HepG2 (cell line): ENCODE data around the gene POLRMT. TPM values are rescaled to one million over a fixed set of nuclear protein-coding genes. Genes with fewer than 3 reads are reported as not detected.

Experiments
- HOXA7 ChIP-seq: sonication (generic); formaldehyde crosslinking; IDR thresholded peaks from 2 replicates; pipeline ENCODE4 v1.8.1; 2022; ENCODE audit warnings: mild to moderate bottlenecking, missing genetic modification reagents, moderate library complexity
- KLF16 ChIP-seq, 2 experiments: sonication (generic) in 1 of 2; formaldehyde crosslinking in 1 of 2; IDR thresholded peaks; 2 replicates each; pipeline versions ENCODE4 v1.6.1 to v1.8.0; 2016 to 2023; ENCODE audit warnings: missing genetic modification reagents in 2 of 2, missing compliant biosample characterization in 1 of 2
- NR2F6 ChIP-seq, 2 experiments: IDR thresholded peaks; 2 replicates each; pipeline ENCODE4 v1.6.1; 2016; ENCODE audit warnings: antibody characterized with exemption in 1 of 2, mild to moderate bottlenecking in 1 of 2
- SP2 ChIP-seq: sonication (generic); formaldehyde crosslinking; IDR thresholded peaks from 2 replicates; pipeline ENCODE4 v1.5.1; 2020; ENCODE audit warnings: mild to moderate bottlenecking, missing genetic modification reagents
- SRSF9 ChIP-seq: fragments of 200-400 bp; formaldehyde crosslinking; IDR thresholded peaks from 2 replicates; pipeline ENCODE4 v1.6.1; 2018; ENCODE audit warnings: borderline replicate concordance, mild to moderate bottlenecking, low read depth, low read length; ENCODE audit not compliant: insufficient read depth, poor library complexity, severe bottlenecking
- THAP9 ChIP-seq: sonication (generic); formaldehyde crosslinking; IDR thresholded peaks from 2 replicates; pipeline ENCODE4; 2020; ENCODE audit warnings: missing genetic modification reagents, mild to moderate bottlenecking, borderline replicate concordance
- TOE1 ChIP-seq: sonication (generic); formaldehyde crosslinking; IDR thresholded peaks from 2 replicates; pipeline ENCODE4 v1.4.0; 2020; ENCODE audit warnings: mild to moderate bottlenecking, missing genetic modification reagents
- ZNF124 ChIP-seq: sonication (generic); formaldehyde crosslinking; IDR thresholded peaks from 2 replicates; pipeline ENCODE4 v1.4.0; 2020; ENCODE audit warnings: missing genetic modification reagents
- ZNF142 ChIP-seq: sonication (generic); formaldehyde crosslinking; IDR thresholded peaks from 2 replicates; pipeline ENCODE4 v1.4.0; 2020; ENCODE audit warnings: missing genetic modification reagents
- ZNF224 ChIP-seq: sonication (generic); formaldehyde crosslinking; IDR thresholded peaks from 2 replicates; pipeline ENCODE4 v1.5.0; 2020; ENCODE audit warnings: mild to moderate bottlenecking, missing genetic modification reagents
- ZNF430 ChIP-seq: sonication (generic); formaldehyde crosslinking; IDR thresholded peaks from 2 replicates; pipeline ENCODE4 v1.9.0; 2021; ENCODE audit warnings: mild to moderate bottlenecking, missing genetic modification reagents
- ZNF710 ChIP-seq: sonication (generic); formaldehyde crosslinking; IDR thresholded peaks from 2 replicates; pipeline ENCODE4 v1.5.0; 2020; ENCODE audit warnings: mild to moderate bottlenecking, missing genetic modification reagents, borderline replicate concordance
- ZXDC ChIP-seq: sonication (generic); formaldehyde crosslinking; IDR thresholded peaks from 2 replicates; pipeline ENCODE4 v1.5.0; 2020; ENCODE audit warnings: mild to moderate bottlenecking, missing genetic modification reagents
- polyA plus RNA-seq, 8 experiments: library from polyadenylated mRNA; depleted of rRNA in 3 of 8; stranded (reverse) in 7 of 8; unstranded in 1 of 8; fragments of >200 nt; fragmentation: Illumina TruSeq in 4 of 8; extraction: Trizol in 4 of 8; gene quantifications; 2 replicates each; pipeline versions ENCODE4 v1.2.1 to v1.2.3, GENCODE V29; 2011 to 2016; ENCODE audit warnings: low read depth in 4 of 8, missing spikeins in 1 of 8, mixed read lengths in 1 of 8; ENCODE audit not compliant: insufficient read depth in 1 of 8
- total RNA-seq, 5 experiments: library from RNA; depleted of rRNA; stranded (reverse); fragments of >200 nt; fragmentation: Illumina TruSeq; extraction: Trizol; gene quantifications; 2 replicates each; pipeline ENCODE4 v1.2.3, GENCODE V29; 2016; ENCODE audit warnings: low read depth in 1 of 5

POLRMT gene
- total and polyA plus RNA-seq, 2 of the 13 experiments (the other 11 are each of a cell fraction or from before 2014, with no cell fraction given) = 78.0 to 101 TPM

- TF ChIP-seq SP2 (CRISPR knock-in tag) = peak; percentile 27; the same call in 1 of the 2 replicates
- TF ChIP-seq HOXA7 (CRISPR knock-in tag) = no peak
- peak; percentile 76; the same call in 1 of the 2 replicates for TF ChIP-seq THAP9
- peak; percentile 63; the same call in 1 of the 2 replicates for TF ChIP-seq ZNF710
- no peak for TF ChIP-seq ZNF430 (CRISPR knock-in tag)
- TF ChIP-seq KLF16 (CRISPR knock-in tag; IDR thresholded peaks at IDR 0.05) = peak in 1 of 2 experiments; percentile 37; a peak in 1 of 4 replicates
- TF ChIP-seq ZNF142 (CRISPR knock-in tag) = no peak; the same call in 1 of the 2 replicates
- no peak for TF ChIP-seq ZNF224 (CRISPR knock-in tag)
- TF ChIP-seq TOE1 (CRISPR knock-in tag) = no peak
- TF ChIP-seq SRSF9 = no peak
- TF ChIP-seq ZNF124 (CRISPR knock-in tag) = no peak
- TF ChIP-seq ZXDC (CRISPR knock-in tag) = peak; percentile 55; the same call in 1 of the 2 replicates
- no peak for TF ChIP-seq NR2F6 (IDR thresholded peaks at IDR 0.05)
- TF ChIP-seq NR2F6 (CRISPR knock-in tag; IDR thresholded peaks at IDR 0.05) = no peak
These were observed 48.9 kb downstream of the POLRMT start (continued) for GRCh38 chr19:584240-585001.
